Spleen (tissue), 7 donors: ENCODE data around the gene SUCLG2.

Experiments
- CTCF ChIP-seq, 11 experiments: fragments of 200-600 bp in 7 of 11; fragments of 450-650 bp in 4 of 11; sonication (generic) in 4 of 11; IDR thresholded peaks in 8 of 11; conservative IDR thresholded peaks in 3 of 11; 1 replicate in 7 of 11; 2 replicates in 4 of 11; pipeline versions ENCODE4 v1.4.0 to v1.8.0; 2016 to 2021; ENCODE audit warnings: antibody characterized with exemption in 11 of 11, inconsistent platforms in 4 of 11, mild to moderate bottlenecking in 1 of 11
- POLR2AphosphoS5 ChIP-seq, 3 donors: sonication (generic); formaldehyde crosslinking; IDR thresholded peaks; one replicate each; pipeline ENCODE4 v1.5.1; 2017; ENCODE audit warnings: antibody characterized with exemption in 3 of 3
- donor health status: DM: no; HTN: no; CAD: no; lungs with moderate emphysema.
- donor health status: DM: no; HTN: no; CAD: no.
- donor health status: DM: no; HTN: no; CAD: no.

- TF ChIP-seq CTCF (IDR thresholded peaks at IDR 0.05 in 8 of 11, conservative IDR thresholded peaks at IDR 0.05 in 3 of 11) (no peak), POLR2AphosphoS5 (IDR thresholded peaks at IDR 0.05) (no peak)
Observed at GRCh38 chr3:67521053-67521646, 133.3 kb downstream of the SUCLG2 start.
